Heart left ventricle (tissue), 16 donors: ENCODE results near the gene OR52E4. TPM values are rescaled to one million over a fixed set of nuclear protein-coding genes. Genes with fewer than 3 reads are reported as not detected.

Experiments used
- ATAC-seq, 4 donors: fragments of 200-7000 bp; cut with Tn5 transposase; one replicate each; pipeline ENCODE4 v1.9.1; 2020 to 2022; ENCODE audit warnings: moderate library complexity in 4 of 4, mild to moderate bottlenecking in 3 of 4, moderate number of reproducible peaks in 1 of 4
- DNase-seq, 5 donors: peaks; one replicate each; pipeline ENCODE4 v3.0.0-alpha.2; 2020
- H3K27ac ChIP-seq, 12 donors: fragments of 200-600 bp; sonication (generic) in 4 of 12; one replicate each; pipeline versions ENCODE4 v1.5.0 to v1.8.0; 2016 to 2022; ENCODE audit warnings: mild to moderate bottlenecking in 2 of 12
- H3K27me3 ChIP-seq, 9 donors: fragments of 200-600 bp; sonication (generic) in 2 of 9; one replicate each; pipeline versions ENCODE4 v1.5.1 to v1.8.0; 2016 to 2022; ENCODE audit warnings: mild to moderate bottlenecking in 3 of 9
- H3K36me3 ChIP-seq, 9 donors: fragments of 200-600 bp; sonication (generic) in 2 of 9; one replicate each; pipeline versions ENCODE4 v1.5.0 to v1.8.0; 2018 to 2022; ENCODE audit warnings: mild to moderate bottlenecking in 2 of 9
- H3K4me1 ChIP-seq, 12 donors: fragments of 200-600 bp; sonication (generic) in 4 of 12; one replicate each; pipeline versions ENCODE4 v1.5.0 to v1.8.0; 2016 to 2022; ENCODE audit warnings: mild to moderate bottlenecking in 3 of 12
- H3K4me3 ChIP-seq, 12 donors: fragments of 200-600 bp; sonication (generic) in 4 of 12; one replicate each; pipeline versions ENCODE4 v1.5.0 to v1.8.0; 2017 to 2022; ENCODE audit warnings: mild to moderate bottlenecking in 9 of 12, moderate library complexity in 4 of 12
- H3K9me3 ChIP-seq, 12 donors: fragments of 200-600 bp; sonication (generic) in 4 of 12; one replicate each; pipeline versions ENCODE4 v1.5.0 to v1.8.0; 2016 to 2022; ENCODE audit warnings: mild to moderate bottlenecking in 1 of 12
- POLR2A ChIP-seq, 2 donors: fragments of 450-650 bp; IDR thresholded peaks; one replicate each; pipeline ENCODE4 v1.6.1; 2017; ENCODE audit warnings: antibody characterized with exemption in 2 of 2, mild to moderate bottlenecking in 2 of 2, moderate library complexity in 2 of 2
- WGBS, 4 donors: extraction: QIAGEN DNeasy Blood & Tissue Kit in 2 of 4; methylation state at CpG; one replicate each; pipeline versions ENCODE4 v1.1.5 to v1.1.7; 2013 to 2018; 5-methylcytosine and 5-hydroxymethylcytosine counted together
- intact Hi-C, 10 donors: fragments of 100-400 bp; cut with DNase I; formaldehyde crosslinking; loops; one replicate each; pipeline versions ENCODE4 v1.11.1 to v1.14.2; 2022
- polyA plus RNA-seq, 2 donors: library from polyadenylated mRNA; stranded (reverse); fragments of 200-250 nt; gene quantifications; one replicate each; pipeline ENCODE4 v1.2.3, GENCODE V29; 2013
- total RNA-seq, 9 donors: library from RNA; depleted of rRNA in 2 of 9; stranded (reverse); fragments of >200 nt in 2 of 9; fragmentation: NEBNext Ultra II Directional in 3 of 9; extraction: Animal tissue kit (Norgen Biotek cat#: 25700) in 3 of 9; gene quantifications; one replicate each; pipeline versions ENCODE4 v1.1.0 to v1.2.4, GENCODE V29; 2016 to 2023
- TF ChIP-seq, protein P1 (sequence below), 12 donors: fragments of 200-600 bp; sonication (generic) in 4 of 12; IDR thresholded peaks; one replicate each; pipeline versions ENCODE4 v1.5.0 to v1.8.0; 2018 to 2022; ENCODE audit warnings: antibody characterized with exemption in 12 of 12, mild to moderate bottlenecking in 5 of 12
- donor health status: ischemic (EF 13 %, LVEDD 7.1; RV severe dilation, severe dysfunction).
- donor health status: healthy with polysubstance abuse.
- donor health status: DM: no; HTN: yes; CAD: no.
- donor health status: DM: no; HTN: no; CAD: no.
- donor health status: ischemic (EF 25% LVEDD 6.9; RV normal size, moderate dysfunction).
- donor health status: ischemic (EF 25% LVEDD 5.7; RV mildly dilated, moderate dysfunction).
- donor health status: healthy.
- donor health status: DM: yes; HTN: yes; CAD: no.
- donor health status: ischemic (EF 35%, LVEDD 5.7; RV mildly dilated, moderate dysfunction).
- donor health status: nonischemic (EF 11% LVEDD 7.7; RV severe dilation, severe dysfunction).
- donor health status: DM: yes; HTN: yes; CAD: no.
- donor health status: PGD.
- donor health status: ischemic (EF 29% LVEDD 5.4; RV normal size, mild dysfunction).
- donor health status: nonischemic (EF 23%, LVEDD 6.1; RV moderate dilation, normal function).

The OR52E4 gene
- total and polyA plus RNA-seq, 11 donors = not detected

GRCh38 chr11:5841797-5842196 is 38.6 kb upstream of the OR52E4 start, which contains the start of gene OR52E6:
OR52E6 (minus strand) TSS chr11:5841897; CDS start chr11:5841897, 0 bp downstream.
- 0 to 77% (median 50%) methylated on average over 1 of the region's 1 CpG for WGBS, 4 donors

GRCh38 chr11:5846701-5847100 is 33.7 kb upstream of the OR52E4 start:
- Histone ChIP-seq H3K4me3 (no peak overlapping the region), H3K9me3 (peaks cover 0 to 7% (median 0%) of the 10 kb centered on the region in 12 donors), H3K4me1 (no peaks in the 10 kb centered on the region), H3K36me3 (no peaks in the 10 kb centered on the region), H3K27me3 (no peaks in the 10 kb centered on the region), H3K27ac (no peak overlapping the region)
- DNase-seq (no peak), ATAC-seq (no peak)
- TF ChIP-seq POLR2A (IDR thresholded peaks at IDR 0.05) = no peak
- TF ChIP-seq, protein P1, sequence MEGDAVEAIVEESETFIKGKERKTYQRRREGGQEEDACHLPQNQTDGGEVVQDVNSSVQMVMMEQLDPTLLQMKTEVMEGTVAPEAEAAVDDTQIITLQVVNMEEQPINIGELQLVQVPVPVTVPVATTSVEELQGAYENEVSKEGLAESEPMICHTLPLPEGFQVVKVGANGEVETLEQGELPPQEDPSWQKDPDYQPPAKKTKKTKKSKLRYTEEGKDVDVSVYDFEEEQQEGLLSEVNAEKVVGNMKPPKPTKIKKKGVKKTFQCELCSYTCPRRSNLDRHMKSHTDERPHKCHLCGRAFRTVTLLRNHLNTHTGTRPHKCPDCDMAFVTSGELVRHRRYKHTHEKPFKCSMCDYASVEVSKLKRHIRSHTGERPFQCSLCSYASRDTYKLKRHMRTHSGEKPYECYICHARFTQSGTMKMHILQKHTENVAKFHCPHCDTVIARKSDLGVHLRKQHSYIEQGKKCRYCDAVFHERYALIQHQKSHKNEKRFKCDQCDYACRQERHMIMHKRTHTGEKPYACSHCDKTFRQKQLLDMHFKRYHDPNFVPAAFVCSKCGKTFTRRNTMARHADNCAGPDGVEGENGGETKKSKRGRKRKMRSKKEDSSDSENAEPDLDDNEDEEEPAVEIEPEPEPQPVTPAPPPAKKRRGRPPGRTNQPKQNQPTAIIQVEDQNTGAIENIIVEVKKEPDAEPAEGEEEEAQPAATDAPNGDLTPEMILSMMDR (IDR thresholded peaks at IDR 0.05) = no peak
- 38 to 57% (median 48%) methylated on average over 1 of the region's 1 CpG for WGBS, 4 donors
- intact Hi-C loops = no loop called here

More at GRCh38 chr11:5841797-5842196, 38.6 kb upstream of the OR52E4 start, which contains the start of gene OR52E6:
- Histone ChIP-seq H3K36me3 (no peaks in the 10 kb centered on the region), H3K9me3 (no peaks in the 10 kb centered on the region), H3K4me3 (no peak within 1 kb of the TSS), H3K27ac (no peak within 1 kb of the TSS), H3K4me1 (no peaks in the 10 kb centered on the region), H3K27me3 (no peaks in the 10 kb centered on the region)
- no peak for ATAC-seq
- TF ChIP-seq, protein P1 (IDR thresholded peaks at IDR 0.05) = no peak
- no peak for TF ChIP-seq POLR2A (IDR thresholded peaks at IDR 0.05)
- DNase-seq = no peak
- intact Hi-C loops = no loop called here

DNA sequence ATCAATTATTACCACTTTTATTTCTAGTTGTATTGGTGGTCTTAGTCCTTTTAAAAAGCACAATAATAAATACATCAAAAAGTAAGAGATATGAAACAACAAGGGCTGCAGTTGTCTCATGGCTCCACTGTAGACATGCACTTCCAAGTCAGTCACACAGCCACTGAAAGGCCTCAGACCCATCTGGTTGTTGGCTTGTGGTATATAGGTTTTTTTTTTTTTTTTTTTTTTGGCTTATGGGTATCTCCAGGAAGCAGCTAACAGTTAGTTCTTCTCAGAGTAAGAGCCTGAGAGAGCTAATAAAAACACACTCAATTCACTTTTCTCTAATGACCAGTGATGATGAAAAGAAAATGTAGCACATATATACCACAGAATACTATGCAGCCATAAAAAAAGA is 32.7 kb upstream of the OR52E4 start:
- TF ChIP-seq, protein P1 (IDR thresholded peaks at IDR 0.05) = no peak
- no peak for TF ChIP-seq POLR2A (IDR thresholded peaks at IDR 0.05)
- no peaks in the 10 kb centered on the region for H3K27me3 ChIP-seq
- H3K4me1 ChIP-seq = no peaks in the 10 kb centered on the region
- ATAC-seq (no peak), DNase-seq (no peak)
- intact Hi-C loops = no loop called here
- no peak overlapping the region for H3K4me3 ChIP-seq
- H3K36me3 ChIP-seq = no peaks in the 10 kb centered on the region
- peaks cover 0 to 12% (median 0%) of the 10 kb centered on the region in 12 donors for H3K9me3 ChIP-seq
- no peak overlapping the region for H3K27ac ChIP-seq

DNA sequence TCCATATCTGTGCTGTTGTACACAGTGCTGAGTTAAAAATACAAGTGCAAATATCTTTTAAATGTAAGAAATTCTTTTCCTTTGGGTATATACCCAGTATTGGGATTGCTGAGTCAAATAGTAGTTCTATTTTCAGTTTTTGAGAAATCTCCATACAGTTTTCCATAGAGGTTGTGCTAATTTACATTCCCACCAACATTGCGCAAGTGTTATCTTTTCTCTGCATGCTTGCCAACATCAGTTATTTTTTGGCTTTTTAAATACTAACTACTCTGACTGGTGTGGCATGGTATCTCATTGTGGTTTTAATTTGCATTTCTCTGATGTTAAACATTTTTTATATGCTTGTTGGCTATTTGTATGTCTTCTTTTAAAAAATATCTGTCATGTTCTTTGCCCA is 29.4 kb upstream of the OR52E4 start:
- ATAC-seq = no peak
- no peak for TF ChIP-seq POLR2A (IDR thresholded peaks at IDR 0.05)
- TF ChIP-seq, protein P1 (IDR thresholded peaks at IDR 0.05) = no peak
- WGBS, 4 donors = 86 to 100% (median 93%) methylated on average over 1 of the region's 1 CpG
- Histone ChIP-seq H3K4me1 (no peaks in the 10 kb centered on the region), H3K27me3 (no peaks in the 10 kb centered on the region), H3K4me3 (no peak overlapping the region), H3K36me3 (no peaks in the 10 kb centered on the region), H3K27ac (no peak overlapping the region), H3K9me3 (peaks cover 0 to 15% (median 0%) of the 10 kb centered on the region in 12 donors)
- intact Hi-C loops = no loop called here
- no peak for DNase-seq
